Right ventricle myocardium superior (tissue), 1 donor: ENCODE data around the gene TMCC1. TPM values are rescaled to one million over a fixed set of nuclear protein-coding genes. Genes with fewer than 3 reads are reported as not detected.
"Not testable (repeated sequence)": the region's sequence is repeated elsewhere in the genome, so short reads cannot be mapped to it uniquely, and the experiment has no call there.

Source experiments
- ATAC-seq: fragments of 200-7000 bp; cut with Tn5 transposase; one replicate; pipeline ENCODE4 v1.9.1; 2020; ENCODE audit warnings: mild to moderate bottlenecking; ENCODE audit not compliant: poor library complexity
- DNase-seq: peaks from one replicate; pipeline ENCODE4 v3.0.0-alpha.2; 2020
- intact Hi-C: fragments of 100-400 bp; cut with DNase I; formaldehyde crosslinking; loops from one replicate; pipeline ENCODE4 v1.11.2; 2022
- total RNA-seq: library from RNA; stranded (reverse); fragmentation: NEBNext Ultra II Directional; extraction: Animal tissue kit (Norgen Biotek cat#: 25700); gene quantifications from one replicate; pipeline ENCODE4 v1.2.1, GENCODE V29; 2021
- donor health status: DM: no; HTN: yes; CAD: no; lungs with severe emphysema.

The TMCC1 gene
- total RNA-seq, 1 donor from 2014 or later: 26.2 TPM

DNA sequence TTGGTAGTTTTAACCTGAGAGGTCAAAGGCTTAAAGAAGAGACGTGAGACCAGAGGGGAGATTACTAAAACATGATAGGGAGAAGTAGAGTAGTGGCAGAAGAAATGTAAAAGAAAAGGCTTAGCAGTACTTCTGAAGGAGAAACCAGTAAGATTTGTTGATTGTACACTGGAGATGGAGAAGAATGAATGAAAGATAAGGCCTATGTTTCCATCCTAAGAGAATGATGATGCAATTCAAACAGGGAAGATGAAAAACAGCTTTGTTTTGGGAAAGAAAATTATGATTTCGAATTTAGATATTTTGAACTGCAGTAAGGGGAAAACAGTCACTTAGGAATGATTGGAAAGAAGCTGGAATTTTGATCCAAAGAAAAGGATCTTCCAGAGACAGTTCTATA is 189.6 kb downstream of the TMCC1 start:
- no peak for ATAC-seq
- intact Hi-C loops: no loop called here
- DNase-seq: no peak

DNA sequence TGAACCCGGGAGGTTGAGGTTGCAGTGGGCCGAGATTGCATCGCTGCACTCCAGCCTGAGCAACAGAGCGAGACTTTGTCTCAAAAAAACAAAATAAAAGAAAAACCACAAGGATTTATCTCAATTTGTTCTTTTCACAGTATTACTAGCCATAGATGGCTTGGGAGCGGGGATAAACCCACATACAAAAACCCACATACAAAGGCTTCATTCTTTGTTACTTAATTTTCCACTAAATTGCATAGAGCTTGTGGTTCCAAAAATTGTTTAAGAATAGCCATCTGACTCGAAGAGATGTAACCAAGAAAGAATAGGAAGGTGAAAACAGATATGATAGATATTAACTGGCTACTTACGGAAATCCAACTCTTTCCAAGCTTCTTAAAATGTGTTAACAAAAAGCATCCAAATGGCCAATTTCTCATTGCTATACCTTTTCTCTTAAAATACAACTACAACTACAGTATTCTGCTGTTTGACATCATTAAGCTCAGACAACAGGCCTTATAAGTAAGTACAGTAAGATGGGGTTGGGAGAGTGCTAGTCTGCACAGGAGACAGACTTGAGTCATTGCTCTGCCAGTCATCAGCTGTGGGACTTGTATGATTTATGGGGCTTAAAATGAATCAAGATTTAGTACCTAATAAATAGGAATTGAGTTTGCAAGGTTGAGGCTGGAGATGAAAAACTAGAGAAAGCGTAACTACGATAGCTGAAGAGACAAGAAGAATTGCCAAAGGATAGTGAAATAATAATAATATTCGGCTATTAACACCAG is 190.4 kb downstream of the TMCC1 start:
- DNase-seq: no peak
- intact Hi-C loops: no loop called here
- no peak for ATAC-seq

DNA sequence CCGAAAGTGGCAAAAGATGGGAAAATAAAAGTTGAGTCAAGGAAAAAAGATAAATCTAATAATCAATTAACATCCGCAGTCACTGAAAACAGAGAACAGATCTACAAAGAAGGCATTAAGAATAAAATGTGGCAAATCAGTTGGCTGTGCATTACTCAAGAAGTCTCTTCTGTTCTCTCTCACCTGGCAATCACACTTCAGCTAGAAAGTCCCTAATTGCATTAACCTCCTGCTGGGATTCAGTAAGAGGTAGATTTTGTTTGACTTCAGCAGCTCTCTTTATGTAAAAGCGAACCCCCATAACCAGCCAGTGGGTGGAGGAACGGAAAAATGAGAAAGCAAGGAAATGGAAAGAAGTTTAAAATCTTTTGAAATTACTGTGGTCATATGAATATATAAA is 192.3 kb downstream of the TMCC1 start:
- ATAC-seq (no peak), DNase-seq (no peak)
- intact Hi-C loops: no loop called here

DNA sequence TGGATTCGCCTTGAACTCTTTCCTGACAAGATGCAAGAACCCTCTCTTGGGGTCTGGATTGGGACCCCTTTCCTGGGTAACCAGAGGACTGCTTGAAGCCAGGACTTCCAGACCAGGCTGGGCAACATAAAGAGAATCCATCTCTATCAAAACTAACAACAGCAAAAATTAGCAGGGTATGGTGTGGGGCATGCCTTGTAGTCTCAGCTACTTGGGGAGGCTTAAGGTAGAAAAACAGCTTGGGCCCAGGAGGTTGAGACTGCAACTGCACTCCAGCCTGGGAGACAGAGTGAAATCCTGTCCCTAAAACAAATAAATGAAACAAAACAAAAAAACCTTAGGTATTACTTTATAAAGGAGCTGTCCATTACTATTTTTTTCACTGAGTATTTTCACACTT is 193.9 kb downstream of the TMCC1 start:
- intact Hi-C loops: no loop called here
- ATAC-seq (no peak), DNase-seq (no peak)

DNA sequence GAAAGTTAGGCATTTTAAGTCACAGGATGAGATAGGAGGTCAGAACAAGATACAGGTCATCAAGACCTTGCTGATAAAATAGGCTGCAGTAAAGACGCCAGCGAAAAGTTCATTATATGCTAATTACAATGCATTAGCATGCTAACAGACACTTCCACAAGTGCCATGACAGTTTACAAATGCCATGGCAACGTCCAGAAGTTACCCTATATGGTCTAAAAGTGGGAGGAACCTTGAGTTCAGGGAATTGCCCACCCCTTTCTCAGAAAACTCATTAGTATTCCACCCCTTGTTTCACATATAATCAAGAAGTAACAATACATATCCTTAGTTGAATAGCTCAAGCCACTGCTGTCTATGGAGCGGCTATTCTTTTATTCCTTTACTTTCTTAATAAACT is 194.3 kb downstream of the TMCC1 start:
- intact Hi-C loops: no loop called here
- no peak for ATAC-seq

DNA sequence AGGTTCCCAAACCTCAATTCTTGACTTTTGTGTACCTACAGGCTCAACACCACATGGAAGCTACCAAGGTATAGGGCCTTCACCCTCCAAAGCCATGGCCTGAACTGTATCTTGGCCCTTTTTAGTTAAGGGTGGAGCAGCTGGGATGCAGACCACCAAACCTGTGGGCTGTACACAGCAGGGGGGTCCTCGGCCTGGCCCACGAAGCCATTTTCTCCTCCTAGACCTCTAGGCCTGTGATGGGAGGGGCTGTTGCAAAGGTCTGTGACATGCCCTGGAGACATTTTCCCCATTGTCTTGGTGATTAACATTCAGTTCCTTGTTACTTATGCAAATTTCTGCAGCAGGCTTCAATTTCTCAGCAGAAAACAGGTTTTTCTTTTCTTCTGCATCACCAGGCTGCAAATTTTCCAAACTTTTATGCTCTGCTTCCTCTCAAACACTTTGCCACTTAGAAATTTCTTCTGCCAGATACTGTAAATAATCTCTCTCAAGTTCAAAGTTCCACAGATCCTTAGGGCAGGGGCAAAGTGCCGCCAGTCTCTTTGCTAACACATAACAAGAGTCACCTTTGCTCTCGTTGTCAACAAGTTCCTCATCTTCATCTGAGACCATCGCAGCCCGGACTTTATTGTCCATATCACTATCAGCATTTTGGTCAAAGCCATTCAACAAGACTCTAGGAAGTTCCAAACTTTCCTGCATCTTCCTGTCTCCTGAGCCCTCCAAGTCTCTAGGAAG is 196.1 kb downstream of the TMCC1 start:
- no peak for ATAC-seq
- intact Hi-C loops: no loop called here
- DNase-seq: no peak

More for the DNA sequence above, 194.3 kb downstream of the TMCC1 start:
- no peak for DNase-seq

DNA sequence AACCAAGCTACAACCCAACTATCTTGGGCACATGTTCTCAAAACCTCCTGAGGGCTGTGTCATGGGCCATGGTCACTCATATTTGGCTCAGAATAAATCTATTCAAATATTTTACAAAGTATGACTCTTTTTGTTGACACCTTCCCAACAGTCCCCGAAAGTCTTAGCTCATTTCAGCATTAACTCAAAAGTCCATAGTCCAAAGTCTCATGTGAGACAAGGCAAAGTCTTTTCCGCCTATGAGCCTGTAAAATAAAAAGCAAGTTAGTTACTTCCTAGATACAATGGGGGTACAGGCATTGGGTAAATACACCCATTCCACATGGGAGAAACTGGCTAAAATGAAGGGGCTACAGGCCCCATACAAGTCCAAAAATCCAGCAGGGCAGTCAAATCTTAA is 197.1 kb downstream of the TMCC1 start:
- intact Hi-C loops, DNase-seq, ATAC-seq: not testable (repeated sequence)

DNA sequence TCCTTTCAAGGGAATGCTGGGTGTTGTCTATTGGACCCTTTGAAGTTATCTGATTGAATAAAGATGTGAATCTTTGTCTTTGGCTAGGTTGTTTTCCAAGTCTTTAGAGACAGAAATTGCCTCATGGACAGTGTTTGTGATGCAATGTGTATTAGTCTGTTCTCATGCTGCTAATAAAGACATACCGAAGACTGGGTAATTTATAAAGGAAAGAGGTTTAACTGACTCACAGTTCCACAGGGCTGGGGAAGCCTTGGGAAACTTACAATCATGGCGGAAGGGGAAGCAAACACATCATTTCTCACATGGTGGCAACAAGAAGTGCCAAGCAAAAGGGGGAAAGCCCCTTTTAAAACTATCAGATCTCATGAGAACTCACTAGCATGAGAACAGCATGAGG is 198.3 kb downstream of the TMCC1 start:
- ATAC-seq (no peak), DNase-seq (no peak)
- intact Hi-C loops: no loop called here

DNA sequence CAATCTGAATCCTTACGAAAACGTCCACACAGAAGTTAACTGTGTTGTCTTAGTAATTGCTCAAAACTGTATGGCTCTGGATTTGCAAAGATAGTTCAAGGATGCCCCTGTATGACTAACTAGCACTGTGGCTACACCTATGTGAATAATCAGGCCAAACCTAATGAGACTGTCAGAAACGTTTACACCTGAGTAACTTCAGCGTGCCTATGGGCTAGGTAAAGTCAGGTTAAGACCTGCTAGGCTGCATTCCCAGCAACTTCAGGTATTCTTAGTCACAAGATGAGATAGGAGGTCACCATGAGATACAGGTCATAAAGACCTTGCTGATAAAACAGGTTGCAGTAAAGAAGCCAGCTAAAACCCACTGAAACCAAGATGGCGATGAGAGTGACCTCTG is 199.3 kb downstream of the TMCC1 start:
- intact Hi-C loops: no loop called here
- ATAC-seq (no peak), DNase-seq (no peak)

DNA sequence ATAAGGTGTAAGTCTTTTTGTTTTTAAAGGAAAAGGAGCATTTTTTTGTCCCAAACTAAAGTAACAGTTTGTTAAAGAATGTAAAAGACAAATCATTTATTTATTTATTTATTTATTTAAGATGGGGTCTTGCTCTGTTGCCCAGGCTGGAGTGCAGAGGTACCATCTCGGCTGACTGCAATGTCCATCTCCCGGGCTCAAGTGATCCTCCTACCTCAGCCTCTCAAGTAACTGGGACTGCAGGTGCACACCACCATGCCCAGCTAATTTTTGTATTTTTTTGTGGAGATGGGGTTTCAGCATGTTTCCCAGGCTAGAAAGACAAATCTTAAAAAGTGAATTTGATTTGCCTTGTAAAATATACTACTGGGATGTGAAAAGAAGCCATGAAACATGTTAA is 200.8 kb downstream of the TMCC1 start:
- intact Hi-C loops: no loop called here
- DNase-seq: no peak
- ATAC-seq: no peak

DNA sequence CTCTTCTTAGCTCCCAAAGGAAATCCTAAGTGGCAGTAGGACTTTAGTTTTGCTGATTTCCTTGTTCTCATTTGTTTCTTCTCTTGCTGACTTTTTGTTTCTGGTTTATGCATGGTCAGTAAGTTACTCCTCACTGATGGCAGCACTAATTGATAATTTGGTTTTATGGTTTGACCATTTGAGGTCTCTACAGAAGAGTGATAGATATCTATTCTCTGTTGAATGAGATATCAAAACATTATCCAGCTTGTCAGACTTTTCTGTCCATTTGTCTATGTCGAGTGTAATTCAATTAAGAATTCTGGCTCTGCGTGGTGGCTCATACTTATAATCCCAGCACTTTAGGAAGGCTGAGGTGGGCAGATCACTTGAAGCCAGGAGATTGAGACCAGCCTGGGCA is 202.5 kb downstream of the TMCC1 start:
- intact Hi-C loops: no loop called here
- DNase-seq (no peak), ATAC-seq (no peak)

DNA sequence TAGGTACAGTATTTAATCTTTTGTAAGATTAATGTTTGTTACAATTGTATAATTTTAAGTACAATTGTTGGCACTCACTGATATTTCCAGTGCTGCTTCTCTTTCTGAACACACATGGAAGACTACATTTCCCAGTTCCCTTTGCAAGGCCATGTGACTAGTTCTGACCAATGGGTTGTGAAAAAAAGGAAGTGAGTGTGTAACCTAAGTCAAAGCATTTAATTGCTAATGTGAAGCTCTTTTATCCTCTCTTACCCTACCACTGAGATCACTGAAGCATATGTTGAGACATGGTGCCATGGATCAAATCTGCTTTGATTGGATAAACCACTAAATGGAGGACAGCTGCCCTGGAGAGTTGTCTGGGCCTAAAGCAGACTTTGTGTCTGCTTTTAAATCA is 203.1 kb downstream of the TMCC1 start:
- ATAC-seq (peak; percentile 59), DNase-seq (no peak)
- intact Hi-C loops: no loop called here

DNA sequence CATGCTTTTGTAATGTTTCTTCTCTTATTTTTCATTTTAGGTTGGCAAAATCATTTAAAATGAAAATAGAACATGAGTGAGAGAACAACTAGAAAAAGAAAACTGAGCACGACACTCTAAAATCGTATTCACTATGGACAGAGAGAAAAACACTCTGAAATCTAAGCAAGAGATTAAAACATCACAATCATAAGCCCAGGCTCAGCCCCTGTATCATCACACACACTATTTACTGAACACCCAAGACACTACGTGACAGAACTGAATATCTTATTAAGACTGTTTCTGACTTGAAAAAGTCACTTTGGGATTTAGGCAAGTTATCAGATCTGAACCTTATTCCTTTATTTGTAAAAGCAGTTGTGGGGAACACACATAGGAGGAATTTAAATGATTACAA is 204.5 kb downstream of the TMCC1 start:
- intact Hi-C loops: no loop called here
- DNase-seq (no peak), ATAC-seq (no peak)

DNA sequence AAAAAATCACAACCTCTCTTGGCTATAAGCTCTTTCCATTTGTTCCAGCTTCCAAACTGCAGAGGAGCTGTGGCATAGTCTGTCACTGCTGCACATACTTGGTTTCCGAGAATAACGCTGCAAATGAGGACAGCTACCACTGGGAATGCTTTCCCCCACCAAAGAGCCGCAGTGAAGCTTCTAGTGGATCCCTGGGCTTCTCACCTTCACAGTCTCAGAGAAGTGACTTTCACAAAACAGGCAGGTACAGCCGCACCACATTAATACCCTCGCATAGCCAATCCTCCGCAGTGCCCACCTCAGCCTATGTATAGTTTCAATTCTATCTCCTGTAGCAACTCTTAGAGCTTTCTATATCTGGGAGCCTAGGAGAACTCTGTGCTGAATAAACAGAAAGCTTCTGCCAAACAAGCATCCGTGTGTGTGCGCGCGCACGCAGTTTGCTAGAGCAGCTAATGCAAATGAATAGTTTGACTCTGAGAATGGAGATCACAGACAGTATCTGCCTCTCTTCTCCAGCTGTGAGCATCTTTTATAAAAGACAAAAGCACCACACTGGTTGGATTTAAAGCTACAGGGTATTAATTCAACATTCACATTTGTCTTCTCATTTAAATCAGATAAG is 205.1 kb downstream of the TMCC1 start:
- intact Hi-C loops: no loop called here
- ATAC-seq (peak; percentile 84), DNase-seq (peak; percentile 90)

DNA sequence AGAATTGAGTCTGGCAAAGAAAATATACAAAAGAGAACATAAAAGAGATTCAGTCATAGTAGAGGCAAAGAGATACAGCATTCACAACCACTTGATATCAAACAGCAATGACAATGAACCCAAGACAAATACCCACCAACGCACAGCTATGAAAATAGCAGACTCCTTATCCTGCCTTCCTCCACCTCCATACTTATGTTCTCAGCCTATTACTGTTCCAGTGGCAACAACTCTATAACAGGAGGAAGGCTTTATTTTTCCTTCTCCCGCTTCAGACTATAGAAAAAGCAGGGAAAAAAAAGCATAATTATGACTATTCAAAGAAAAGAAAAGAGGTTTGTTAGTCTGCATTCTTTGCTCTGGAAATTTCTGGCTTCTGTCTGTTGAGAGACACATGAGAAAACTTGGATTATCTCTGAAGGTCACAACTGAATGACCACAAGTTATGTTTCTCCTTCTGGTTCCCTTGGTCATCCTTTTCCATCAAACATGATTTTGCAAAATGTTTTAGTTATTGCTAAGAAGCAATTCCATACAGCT is 205.9 kb downstream of the TMCC1 start:
- ATAC-seq (peak; percentile 51), DNase-seq (no peak)
- intact Hi-C loops: no loop called here

DNA sequence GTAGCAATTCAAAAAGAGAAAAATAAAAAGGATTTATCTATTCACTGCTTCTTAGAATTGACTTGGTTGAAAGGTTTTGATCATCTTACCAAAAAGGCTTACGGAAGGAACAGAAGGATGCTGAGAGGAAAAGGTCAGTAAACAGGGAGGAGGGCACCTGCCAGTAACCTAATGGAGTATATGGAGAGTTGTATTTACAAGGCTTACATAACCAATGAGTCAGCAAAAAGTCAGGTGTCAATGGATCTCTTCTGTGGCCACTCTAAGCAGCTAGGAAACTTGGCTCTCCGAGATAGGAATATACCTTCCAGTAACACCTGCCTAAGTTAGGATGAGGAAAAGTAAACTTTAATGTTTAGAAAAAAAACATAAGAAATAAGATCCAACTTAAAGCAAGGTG is 206.6 kb downstream of the TMCC1 start:
- DNase-seq (no peak), ATAC-seq (peak; percentile 66)
- intact Hi-C loops: no loop called here

DNA sequence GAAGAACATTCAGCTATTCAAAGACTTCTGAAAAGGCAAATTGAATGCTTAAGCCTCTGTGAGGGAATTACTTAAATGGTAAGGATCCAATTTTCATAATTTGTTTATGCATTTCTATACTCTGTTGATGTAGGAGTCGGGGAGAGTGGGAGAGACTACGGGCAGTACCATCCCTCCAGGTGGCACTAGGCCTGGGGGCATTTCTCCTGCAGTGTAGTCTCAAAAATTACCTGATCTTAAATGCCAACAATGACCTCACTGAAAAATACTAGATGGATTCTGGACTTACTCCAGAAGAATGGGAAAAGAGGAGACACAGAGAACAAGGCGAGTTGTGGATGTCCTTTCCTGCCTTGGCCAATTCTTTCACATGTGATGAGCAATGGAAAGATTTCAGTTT is 209.2 kb downstream of the TMCC1 start:
- intact Hi-C loops: no loop called here
- ATAC-seq (no peak), DNase-seq (no peak)

DNA sequence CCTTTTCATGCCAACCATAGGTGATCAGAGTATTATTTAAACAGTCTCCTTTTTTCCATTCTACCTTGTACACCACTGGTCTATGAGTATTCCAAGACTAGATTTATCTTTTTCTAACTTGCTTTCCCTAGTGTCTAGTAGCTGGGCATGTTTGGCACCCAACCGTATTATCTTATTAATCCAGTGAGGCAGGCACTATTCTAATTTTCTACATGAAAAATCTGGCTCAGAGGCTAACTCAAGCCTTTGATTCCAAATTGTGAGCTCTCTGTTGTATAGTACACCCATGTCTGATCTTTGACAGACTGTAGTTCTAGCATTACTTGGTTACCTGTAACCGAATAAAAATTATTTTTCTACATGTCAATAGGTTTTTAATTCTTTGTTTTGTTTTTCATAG is 210.3 kb downstream of the TMCC1 start:
- intact Hi-C loops: no loop called here

DNA sequence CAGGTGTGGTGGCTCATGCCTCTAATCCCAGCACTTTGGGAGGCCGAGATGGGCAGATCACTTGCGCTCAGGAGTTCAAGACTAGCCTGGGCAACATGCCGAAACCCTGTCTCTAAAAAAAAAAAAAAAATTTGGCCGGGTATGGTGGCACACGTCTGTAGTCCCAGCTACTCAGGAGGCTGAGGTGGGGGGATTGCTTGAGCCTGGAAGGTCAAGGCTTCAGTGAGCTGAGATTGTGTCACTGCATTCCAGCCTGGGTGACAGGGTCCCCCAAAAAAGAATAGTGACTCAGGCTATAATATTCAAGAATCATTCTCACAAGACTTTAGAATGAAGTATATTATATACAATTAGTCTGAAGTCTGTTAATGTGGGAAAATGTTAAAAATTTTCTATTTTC is 216.5 kb downstream of the TMCC1 start:
- DNase-seq (no peak), ATAC-seq (no peak)
- intact Hi-C loops: no loop called here

More for the DNA sequence above, 210.3 kb downstream of the TMCC1 start:
- no peak for ATAC-seq
- no peak for DNase-seq

DNA sequence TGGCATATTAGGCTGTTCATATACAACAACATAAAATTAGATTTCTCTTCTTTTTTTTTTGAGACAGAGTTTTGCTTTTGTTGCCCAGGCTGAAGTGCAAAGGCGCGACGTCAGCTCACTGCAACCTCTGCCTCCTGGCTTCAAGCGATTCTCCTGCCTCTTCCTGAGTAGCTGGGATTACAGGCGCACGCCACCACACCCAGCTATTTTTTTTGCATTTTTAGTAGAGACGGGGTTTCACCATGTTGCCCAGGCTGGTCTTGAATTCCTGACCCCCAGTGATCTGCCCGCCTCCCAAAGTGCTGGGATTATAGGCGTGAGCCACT is 218.8 kb downstream of the TMCC1 start:
- DNase-seq, ATAC-seq, intact Hi-C loops: not testable (repeated sequence)
